ENCODE data around the gene CARMIL1.

The CARMIL1 gene

GRCh38 chr6:25279748-25280343, 672 bp downstream of the CARMIL1 start (continued):
- TF ChIP-seq ZNF488 (tag by site-specific recombination; IDR thresholded peaks at IDR 0.05): no peak
- TF ChIP-seq WT1 (tag by site-specific recombination; IDR thresholded peaks at IDR 0.05): peak; percentile 59; the same call in 1 of the 2 replicates

- peak overlapping the region; percentile 89; the same call in 1 of the 2 replicates for H3K27ac ChIP-seq (ENCODE audit: extremely low read depth, low read depth, low read length)
- peak overlapping the region; percentile 83 for H3K4me3 ChIP-seq (ENCODE audit: low read depth, low read length)
- H3K9me3 ChIP-seq (ENCODE audit: control insufficient read depth, insufficient read depth, low read depth, low read length): no peaks in the 10 kb centered on the region
- TF ChIP-seq ZNF214 (tag by site-specific recombination; IDR thresholded peaks at IDR 0.05; ENCODE audit: borderline replicate concordance): no peak
- TF ChIP-seq HIC1 (tag by site-specific recombination; IDR thresholded peaks at IDR 0.05): no peak
- 0 out of 2 replicates have a peak, but pooled peaks have one; percentile 61 for TF ChIP-seq ZNF362 (tag by site-specific recombination; IDR thresholded peaks at IDR 0.05)
- TF ChIP-seq ZNF610 (tag by site-specific recombination; IDR thresholded peaks at IDR 0.05; ENCODE audit: borderline replicate concordance): 0 out of 2 replicates have a peak, but pooled peaks have one; percentile 36
- 0 out of 2 replicates have a peak, but pooled peaks have one; percentile 31 for TF ChIP-seq ZBTB8A (tag by site-specific recombination; IDR thresholded peaks at IDR 0.05)
- TF ChIP-seq BCL11B (tag by site-specific recombination; IDR thresholded peaks at IDR 0.05; ENCODE audit: low read depth): peak; percentile 28; the same call in 1 of the 2 replicates
- 0 out of 2 replicates have a peak, but pooled peaks have one; percentile 33 for TF ChIP-seq KLF10 (tag by site-specific recombination; IDR thresholded peaks at IDR 0.05)
- TF ChIP-seq ZNF155 (tag by site-specific recombination; IDR thresholded peaks at IDR 0.05): no peak
- TF ChIP-seq FEZF1 (tag by site-specific recombination; IDR thresholded peaks at IDR 0.05): peak; percentile 24; the same call in 1 of the 2 replicates
- TF ChIP-seq ZNF449 (tag by site-specific recombination; IDR thresholded peaks at IDR 0.05): peak; percentile 56
- TF ChIP-seq ZNF354C (tag by site-specific recombination; IDR thresholded peaks at IDR 0.05; ENCODE audit: borderline replicate concordance, low read depth): no peak
- 0 out of 2 replicates have a peak, but pooled peaks have one; percentile 18 for TF ChIP-seq KLF8 (tag by site-specific recombination; IDR thresholded peaks at IDR 0.05)
- peaks cover 15% of the 10 kb centered on the region for H3K4me1 ChIP-seq (ENCODE audit: control insufficient read depth, insufficient read depth, low read length)
- ChIA-PET CTCF (interaction anchor here (0.5 to 6.1 kb wide), 8 partner anchors 12 to 210 kb away, joined by 3 to 95 read pairs (median 4); no protein-coding TSS in a partner anchor), POLR2A (no interaction called here)
- H3K36me3 ChIP-seq (ENCODE audit: control insufficient read depth in 2 of 2, insufficient read depth in 1 of 2, low read length in 2 of 2): no peaks in the 10 kb centered on the region
These were observed 1.3 kb downstream of the CARMIL1 start for GRCh38 chr6:25280344-25281074.

GRCh38 chr6:25286891-25287290, 7.7 kb downstream of the CARMIL1 start:
- Histone ChIP-seq H3K4me1 (ENCODE audit: control insufficient read depth, insufficient read depth, low read length) (no peaks in the 10 kb centered on the region), H3K27ac (ENCODE audit: extremely low read depth, low read depth, low read length) (no peak overlapping the region), H3K36me3 (ENCODE audit: control insufficient read depth in 2 of 2, insufficient read depth in 1 of 2, low read length in 2 of 2) (no peaks in the 10 kb centered on the region), H3K9me3 (ENCODE audit: control insufficient read depth, insufficient read depth, low read depth, low read length) (no peaks in the 10 kb centered on the region), H3K4me3 (ENCODE audit: low read depth, low read length) (no peak overlapping the region)
- POLR2A ChIA-PET: no interaction called here
- CTCF ChIA-PET: interaction anchor here (0.7 to 2.3 kb wide), 5 partner anchors 8 to 253 kb away, joined by 3 to 7 read pairs (median 5); partner anchors contain the start of gene CARMIL1
- TF ChIP-seq ZNF639 (tag by site-specific recombination; IDR thresholded peaks at IDR 0.05): no peak
- TF ChIP-seq ZNF791 (tag by site-specific recombination; IDR thresholded peaks at IDR 0.05): no peak
- no peak for TF ChIP-seq ZNF398 (tag by site-specific recombination; IDR thresholded peaks at IDR 0.05)
- TF ChIP-seq INSM2 (tag by site-specific recombination; IDR thresholded peaks at IDR 0.05): no peak
- TF ChIP-seq ZNF391 (tag by site-specific recombination; IDR thresholded peaks at IDR 0.05; ENCODE audit: borderline replicate concordance, low read depth): no peak
- TF ChIP-seq ZNF521 (tag by site-specific recombination; IDR thresholded peaks at IDR 0.05): no peak
